ENCODE measurements around the gene PEMT. TPM values are rescaled to one million over a fixed set of nuclear protein-coding genes. Genes with fewer than 3 reads are reported as not detected.

PEMT gene
- total RNA-seq, 1 donor from 2014 or later, result 24.0 TPM

DNA sequence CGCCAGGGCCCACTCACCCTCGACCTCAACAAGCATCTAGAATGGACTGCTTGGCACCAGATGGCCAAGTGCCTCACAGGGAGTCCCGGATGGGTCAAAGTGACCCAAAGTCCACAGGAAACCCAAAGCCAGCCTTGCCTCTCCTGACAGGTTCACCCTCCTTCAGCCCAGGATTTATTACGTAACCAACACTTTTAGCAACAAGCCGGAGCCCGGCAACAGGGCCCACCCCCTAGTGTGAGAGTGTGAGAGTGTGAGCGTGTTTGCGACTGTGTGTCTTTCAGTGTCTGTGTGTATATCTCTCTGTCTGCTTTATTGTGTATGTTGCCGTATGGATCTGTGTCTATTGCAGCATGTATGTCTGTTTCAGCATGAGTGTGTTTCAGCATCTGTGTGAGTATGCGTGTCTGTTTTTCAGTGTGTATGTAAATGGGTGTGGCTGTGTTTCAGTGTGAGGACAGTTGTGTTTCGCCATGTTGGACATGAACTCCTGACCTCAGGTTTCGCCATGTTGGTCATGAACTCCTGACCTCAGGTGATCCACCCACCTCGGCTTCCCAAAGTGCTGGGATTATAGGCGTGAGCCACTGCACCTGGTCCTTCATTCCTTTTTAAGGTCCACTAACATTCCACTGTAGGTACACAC is 13.7 kb upstream of the PEMT start:
- TF ChIP-seq, protein P1, sequence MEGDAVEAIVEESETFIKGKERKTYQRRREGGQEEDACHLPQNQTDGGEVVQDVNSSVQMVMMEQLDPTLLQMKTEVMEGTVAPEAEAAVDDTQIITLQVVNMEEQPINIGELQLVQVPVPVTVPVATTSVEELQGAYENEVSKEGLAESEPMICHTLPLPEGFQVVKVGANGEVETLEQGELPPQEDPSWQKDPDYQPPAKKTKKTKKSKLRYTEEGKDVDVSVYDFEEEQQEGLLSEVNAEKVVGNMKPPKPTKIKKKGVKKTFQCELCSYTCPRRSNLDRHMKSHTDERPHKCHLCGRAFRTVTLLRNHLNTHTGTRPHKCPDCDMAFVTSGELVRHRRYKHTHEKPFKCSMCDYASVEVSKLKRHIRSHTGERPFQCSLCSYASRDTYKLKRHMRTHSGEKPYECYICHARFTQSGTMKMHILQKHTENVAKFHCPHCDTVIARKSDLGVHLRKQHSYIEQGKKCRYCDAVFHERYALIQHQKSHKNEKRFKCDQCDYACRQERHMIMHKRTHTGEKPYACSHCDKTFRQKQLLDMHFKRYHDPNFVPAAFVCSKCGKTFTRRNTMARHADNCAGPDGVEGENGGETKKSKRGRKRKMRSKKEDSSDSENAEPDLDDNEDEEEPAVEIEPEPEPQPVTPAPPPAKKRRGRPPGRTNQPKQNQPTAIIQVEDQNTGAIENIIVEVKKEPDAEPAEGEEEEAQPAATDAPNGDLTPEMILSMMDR (IDR thresholded peaks at IDR 0.05; ENCODE audit: partially characterized antibody, unreplicated experiment), result no peak
- Mint-ChIP-seq H3K27ac (ENCODE audit: unreplicated experiment) (no peak overlapping the region), H3K9me3 (ENCODE audit: unreplicated experiment) (peaks cover 6% of the 10 kb centered on the region), H3K4me3 (ENCODE audit: unreplicated experiment) (no peak overlapping the region), H3K36me3 (ENCODE audit: unreplicated experiment) (no peaks in the 10 kb centered on the region), H3K4me1 (ENCODE audit: low read depth, unreplicated experiment) (peaks cover 23% of the 10 kb centered on the region), H3K27me3 (ENCODE audit: unreplicated experiment) (peaks cover 3% of the 10 kb centered on the region)
- no peak for DNase-seq

DNA sequence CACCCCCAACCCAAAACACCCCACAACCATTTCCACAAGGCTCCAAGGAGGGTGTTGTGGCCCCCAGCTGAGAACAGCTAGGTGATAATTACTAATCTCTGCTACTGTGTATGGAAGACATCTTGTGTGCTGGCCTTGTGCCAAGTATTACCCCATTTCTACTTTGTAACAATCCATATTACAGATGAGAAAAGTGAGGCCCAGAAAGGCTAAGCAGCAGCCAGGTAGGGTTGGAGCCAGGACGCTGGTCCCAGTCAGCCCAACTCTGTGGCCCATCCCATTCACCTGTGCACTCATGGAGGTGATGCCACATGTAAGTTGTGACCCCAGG is 12.4 kb upstream of the PEMT start:
- no peak for DNase-seq
- Mint-ChIP-seq H3K4me1 (ENCODE audit: low read depth, unreplicated experiment) (peaks cover 23% of the 10 kb centered on the region), H3K27ac (ENCODE audit: unreplicated experiment) (peak overlapping the region; percentile 76), H3K9me3 (ENCODE audit: unreplicated experiment) (peaks cover 6% of the 10 kb centered on the region), H3K36me3 (ENCODE audit: unreplicated experiment) (no peaks in the 10 kb centered on the region), H3K27me3 (ENCODE audit: unreplicated experiment) (peaks cover 3% of the 10 kb centered on the region), H3K4me3 (ENCODE audit: unreplicated experiment) (peak overlapping the region; percentile 77)
- TF ChIP-seq, protein P1 (IDR thresholded peaks at IDR 0.05; ENCODE audit: partially characterized antibody, unreplicated experiment), result no peak

DNA sequence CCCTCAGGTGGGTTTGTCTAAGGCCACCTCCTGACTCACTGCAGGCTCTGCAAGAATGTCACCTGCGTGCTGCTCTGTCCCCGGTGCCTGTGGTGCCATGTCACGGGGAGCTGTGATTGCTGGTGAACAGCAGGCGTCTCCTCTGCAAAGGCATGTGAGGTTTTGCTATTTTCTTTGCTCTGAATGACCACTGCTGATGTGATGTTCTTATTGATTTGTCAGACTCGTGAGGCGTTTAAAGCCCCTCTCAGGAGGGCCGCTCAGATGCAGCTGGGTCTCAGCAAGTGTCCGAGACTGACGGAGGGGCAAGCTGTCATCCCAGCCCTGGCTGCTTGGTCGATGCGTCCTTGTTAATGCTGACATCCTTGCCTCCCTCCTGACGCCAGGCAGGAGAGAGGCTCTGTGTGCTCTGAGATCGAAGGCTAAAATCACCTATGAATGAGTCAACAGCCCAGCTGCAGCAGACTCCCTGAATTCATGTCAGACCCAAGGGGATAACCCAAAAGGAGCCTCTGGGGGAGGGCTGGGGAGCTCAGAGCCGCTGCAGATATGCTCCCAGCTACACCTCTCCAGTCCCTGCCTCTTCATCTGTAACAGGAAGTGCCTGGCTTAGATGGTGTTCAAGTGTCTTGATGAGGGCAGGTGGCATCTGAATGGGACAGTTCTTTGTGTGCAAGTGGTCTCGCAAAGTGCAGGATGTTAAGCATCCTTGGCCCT is 11.8 kb upstream of the PEMT start:
- Mint-ChIP-seq H3K27ac (ENCODE audit: unreplicated experiment) (peak overlapping the region; percentile 90), H3K4me1 (ENCODE audit: low read depth, unreplicated experiment) (peaks cover 23% of the 10 kb centered on the region)

DNA sequence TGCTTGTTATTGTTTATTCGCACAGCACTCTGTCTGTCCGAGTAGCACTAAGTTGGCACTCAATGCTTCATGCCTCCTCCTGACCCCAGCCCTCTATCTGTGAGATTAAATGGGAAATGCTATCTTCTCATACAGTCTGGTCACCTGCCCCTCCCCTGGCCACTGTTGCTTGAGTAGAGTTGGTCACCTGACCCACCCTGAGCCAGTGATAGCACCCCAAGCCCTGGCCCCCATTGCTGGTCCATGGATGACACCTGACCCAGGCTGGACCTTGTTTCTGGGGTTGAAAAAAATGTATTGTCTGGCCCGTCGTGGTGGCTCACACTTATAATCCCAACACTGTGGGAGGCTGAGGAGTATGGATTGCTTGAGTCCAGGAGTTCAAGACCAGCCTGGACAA is 8.5 kb upstream of the PEMT start:
- no peak overlapping the region for H3K4me3 Mint-ChIP-seq (ENCODE audit: unreplicated experiment)
- TF ChIP-seq, protein P1 (IDR thresholded peaks at IDR 0.05; ENCODE audit: partially characterized antibody, unreplicated experiment), result no peak
- peaks cover 2% of the 10 kb centered on the region for H3K9me3 Mint-ChIP-seq (ENCODE audit: unreplicated experiment)
- peaks cover 4% of the 10 kb centered on the region for H3K27me3 Mint-ChIP-seq (ENCODE audit: unreplicated experiment)
- H3K36me3 Mint-ChIP-seq (ENCODE audit: unreplicated experiment), result no peaks in the 10 kb centered on the region
- no peak for DNase-seq
- no peak overlapping the region for H3K27ac Mint-ChIP-seq (ENCODE audit: unreplicated experiment)
- peaks cover 12% of the 10 kb centered on the region for H3K4me1 Mint-ChIP-seq (ENCODE audit: low read depth, unreplicated experiment)

More for the DNA sequence above, 11.8 kb upstream of the PEMT start:
- H3K9me3 Mint-ChIP-seq (ENCODE audit: unreplicated experiment), result peaks cover 6% of the 10 kb centered on the region
- peak; percentile 85 for DNase-seq
- H3K27me3 Mint-ChIP-seq (ENCODE audit: unreplicated experiment), result peaks cover 3% of the 10 kb centered on the region
- TF ChIP-seq, protein P1 (IDR thresholded peaks at IDR 0.05; ENCODE audit: partially characterized antibody, unreplicated experiment), result no peak
- no peaks in the 10 kb centered on the region for H3K36me3 Mint-ChIP-seq (ENCODE audit: unreplicated experiment)
- H3K4me3 Mint-ChIP-seq (ENCODE audit: unreplicated experiment), result peak overlapping the region; percentile 77

DNA sequence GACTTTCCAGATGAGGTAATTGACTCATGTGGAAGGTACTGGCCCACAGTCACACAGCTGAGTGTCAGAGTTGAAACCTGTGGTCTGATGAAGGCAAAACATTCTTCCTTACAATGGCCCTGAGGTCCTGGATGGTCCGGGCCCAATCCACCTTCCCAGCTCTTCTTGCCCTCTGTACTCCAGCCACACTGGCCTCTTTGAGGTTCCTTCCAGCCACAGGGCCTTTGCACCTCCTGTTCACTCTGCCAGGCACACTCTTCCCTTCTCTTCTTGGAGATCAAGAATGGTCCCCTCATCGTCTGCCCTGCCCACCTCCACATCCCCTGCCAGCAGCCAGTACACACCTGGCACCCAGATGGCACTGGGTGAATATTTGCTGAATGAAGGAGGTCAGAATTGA is 6.5 kb upstream of the PEMT start:
- H3K4me1 Mint-ChIP-seq (ENCODE audit: low read depth, unreplicated experiment), result peaks cover 2% of the 10 kb centered on the region

More for the DNA sequence above, 6.5 kb upstream of the PEMT start:
- TF ChIP-seq, protein P1 (IDR thresholded peaks at IDR 0.05; ENCODE audit: partially characterized antibody, unreplicated experiment), result no peak
- H3K9me3 Mint-ChIP-seq (ENCODE audit: unreplicated experiment), result no peaks in the 10 kb centered on the region
- H3K4me3 Mint-ChIP-seq (ENCODE audit: unreplicated experiment), result no peak overlapping the region
- no peak overlapping the region for H3K27ac Mint-ChIP-seq (ENCODE audit: unreplicated experiment)
- peaks cover 3% of the 10 kb centered on the region for H3K27me3 Mint-ChIP-seq (ENCODE audit: unreplicated experiment)
- no peaks in the 10 kb centered on the region for H3K36me3 Mint-ChIP-seq (ENCODE audit: unreplicated experiment)
- no peak for DNase-seq

Measured in glutamatergic neuron (in vitro differentiated cells).